WI38 (cell line): ENCODE data around the gene PDE11A.

Source experiments
- H3K4me3 ChIP-seq: 2 replicates; pipeline ENCODE4 v1.5.1; 2011; ENCODE audit warnings: low read depth, mild to moderate bottlenecking, control low read depth, low read length
- CTCF ChIP-seq: IDR thresholded peaks from 2 replicates; pipeline ENCODE4 v1.5.1; 2012; ENCODE audit warnings: low read depth, mild to moderate bottlenecking, control low read depth, low read length

The PDE11A gene

DNA sequence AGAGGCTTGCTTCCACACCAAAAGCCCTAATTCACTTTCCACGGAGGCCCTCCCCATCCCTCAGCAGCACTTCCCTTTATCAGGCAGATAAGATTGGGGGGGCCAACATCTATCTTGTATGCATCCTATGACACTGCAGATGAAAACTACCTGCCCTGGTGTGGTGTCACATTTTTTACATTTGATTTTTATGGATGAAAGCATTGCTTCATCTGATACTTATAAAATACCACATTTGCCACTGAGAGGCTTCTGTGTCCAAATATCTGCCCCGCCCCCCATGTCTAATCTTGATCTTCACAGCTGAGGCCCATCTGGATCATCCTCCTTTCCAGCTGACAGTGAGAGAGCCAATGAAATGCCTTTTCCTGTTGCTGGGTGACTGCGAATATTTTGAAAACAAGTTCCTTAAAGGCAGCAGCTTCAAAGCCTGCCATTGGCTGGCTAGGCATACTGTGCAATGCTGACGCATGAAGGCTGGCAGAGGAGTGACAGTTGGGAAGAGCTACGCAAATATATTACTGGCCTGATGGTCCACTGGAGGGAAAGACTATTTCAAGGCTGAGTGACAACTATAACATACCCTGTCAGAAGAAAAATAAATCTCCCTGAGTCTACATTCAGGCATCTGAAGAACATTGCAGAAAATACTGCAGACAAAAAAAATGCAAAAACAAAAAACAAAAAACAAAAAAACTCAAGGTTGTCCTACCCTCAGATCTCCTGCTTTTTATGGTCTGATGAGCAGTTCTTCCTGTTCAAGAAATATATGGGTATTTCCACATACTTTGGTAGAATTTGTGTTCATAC is 318.7 kb downstream of the PDE11A start:
- H3K4me3 ChIP-seq: no peak overlapping the region
- no peak for TF ChIP-seq CTCF

- TF ChIP-seq CTCF: no peak
- H3K4me3 ChIP-seq: no peak overlapping the region
Measured at GRCh38 chr2:177748360-177748759, 324.2 kb downstream of the PDE11A start.

DNA sequence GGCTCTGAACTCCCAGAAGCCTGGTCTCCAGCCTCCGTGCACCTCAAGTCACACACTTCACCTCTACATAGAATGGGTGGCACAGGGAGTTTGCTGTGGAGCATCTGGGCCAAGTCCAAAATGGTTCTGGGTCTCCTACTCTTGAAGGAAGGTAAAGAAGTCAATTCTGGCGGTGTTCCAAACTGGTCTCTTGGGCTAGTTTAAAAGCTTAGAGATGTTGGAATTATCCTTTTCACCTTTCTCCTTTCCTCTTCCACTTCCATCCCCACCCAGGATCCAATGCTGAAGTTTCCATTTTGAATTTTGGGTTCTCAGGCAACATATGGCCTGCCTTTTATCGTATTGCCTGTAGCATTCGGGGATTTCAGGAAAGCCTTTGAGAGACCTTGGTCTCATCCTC is 325.2 kb downstream of the PDE11A start:
- H3K4me3 ChIP-seq: no peak overlapping the region
- TF ChIP-seq CTCF: no peak

- no peak for TF ChIP-seq CTCF
Measured at GRCh38 chr2:177746358-177746757, 326.2 kb downstream of the PDE11A start.

GRCh38 chr2:177745531-177745930 is 327.0 kb downstream of the PDE11A start:
- no peak for TF ChIP-seq CTCF
- H3K4me3 ChIP-seq: no peak overlapping the region

More at GRCh38 chr2:177746358-177746757, 326.2 kb downstream of the PDE11A start:
- no peak overlapping the region for H3K4me3 ChIP-seq

- no peak for TF ChIP-seq CTCF
- no peak overlapping the region for H3K4me3 ChIP-seq
Measured at GRCh38 chr2:177742851-177743250, 329.7 kb downstream of the PDE11A start.

DNA sequence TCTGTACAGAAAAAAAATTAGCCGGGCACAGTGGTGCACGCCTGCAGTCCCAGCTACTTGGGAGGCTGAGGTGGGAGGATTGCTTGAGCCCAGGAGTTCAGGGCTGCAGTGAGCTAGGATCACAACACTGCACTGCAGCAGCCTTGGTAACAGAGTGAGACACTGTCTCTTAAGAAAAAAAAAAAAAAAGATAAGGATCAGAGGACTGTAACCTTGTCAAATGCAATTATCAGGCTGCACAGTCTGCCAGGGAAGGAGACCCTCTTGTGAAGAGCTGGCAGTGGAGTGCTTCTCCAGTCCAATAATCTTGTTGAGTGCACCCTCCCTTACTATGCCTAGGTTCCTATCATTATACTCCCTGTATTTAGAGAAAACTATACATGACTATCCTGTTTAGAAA is 330.7 kb downstream of the PDE11A start:
- no peak for TF ChIP-seq CTCF
- no peak overlapping the region for H3K4me3 ChIP-seq
